GM06990 (cell line): Measurements from ENCODE around the gene MED13L.

Experiments used
- DNase-seq: peaks from one replicate; pipeline ENCODE4 v3.0.0-alpha.2; 2011; ENCODE audit not compliant: insufficient read length; ENCODE audit errors: extremely low read depth
- H3K27me3 ChIP-seq: replicated peaks from 2 replicates; pipeline ENCODE4 v1.6.0; 2011; ENCODE audit warnings: low read length; ENCODE audit not compliant: control insufficient read depth, insufficient read depth
- H3K36me3 ChIP-seq: 2 replicates; pipeline ENCODE4 v1.5.1; 2011; ENCODE audit warnings: low read length; ENCODE audit not compliant: control insufficient read depth, insufficient read depth
- H3K4me3 ChIP-seq: replicated peaks from 2 replicates; pipeline ENCODE4 v1.5.1; 2011; ENCODE audit warnings: low read depth, mild to moderate bottlenecking, control low read depth, low read length
- CTCF ChIP-seq: IDR thresholded peaks from 2 replicates; pipeline ENCODE4 v1.5.1; 2011; ENCODE audit warnings: low read length, control low read depth, mild to moderate bottlenecking, inconsistent platforms; ENCODE audit not compliant: insufficient read depth, poor library complexity, severe bottlenecking

MED13L gene

DNA sequence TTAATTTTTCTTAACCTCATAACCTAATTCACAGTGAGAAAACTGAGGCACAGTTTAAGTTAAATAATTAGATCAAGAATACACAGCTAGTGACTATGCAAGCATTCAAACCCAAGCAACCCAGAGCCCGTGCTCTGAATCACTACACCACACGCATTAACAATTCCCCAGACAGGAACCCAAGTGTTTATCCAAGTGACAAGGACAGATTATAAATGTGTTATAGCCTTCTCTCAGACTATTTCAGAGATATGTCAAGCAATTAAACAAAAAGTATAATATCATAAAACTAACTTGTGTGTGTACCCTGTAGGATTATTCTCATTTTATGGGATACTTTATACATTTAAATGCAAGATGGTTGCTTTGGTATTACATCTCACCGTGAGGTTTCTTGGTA is 43.8 kb downstream of the MED13L start:
- Histone ChIP-seq H3K4me3 (no peak overlapping the region), H3K36me3 (no peaks in the 10 kb centered on the region), H3K27me3 (no peaks in the 10 kb centered on the region)
- no peak for TF ChIP-seq CTCF
- DNase-seq, result no peak

- Histone ChIP-seq H3K36me3 (no peaks in the 10 kb centered on the region), H3K27me3 (no peaks in the 10 kb centered on the region), H3K4me3 (no peak overlapping the region)
- TF ChIP-seq CTCF, result no peak
- DNase-seq, result no peak
These were observed 49.7 kb downstream of the MED13L start for GRCh38 chr12:116227811-116228210.

DNA sequence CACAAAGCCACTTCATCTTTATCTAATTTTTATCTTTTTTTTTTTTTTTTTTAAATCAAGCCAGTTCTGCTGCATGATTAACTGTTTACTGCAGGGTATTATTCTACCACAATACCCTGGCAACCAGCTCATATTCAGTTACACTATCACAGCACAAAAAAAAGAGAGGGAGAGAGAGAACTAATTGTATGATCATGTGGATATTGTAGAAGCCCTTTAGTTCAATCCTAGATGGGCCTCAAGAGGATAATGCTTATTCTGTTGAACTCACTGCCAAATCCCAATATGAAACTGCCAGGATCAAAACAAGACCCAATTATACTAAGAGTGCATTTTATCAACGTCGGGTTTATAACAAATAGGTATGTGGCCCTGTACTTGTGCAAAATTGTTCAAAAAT is 51.5 kb downstream of the MED13L start:
- TF ChIP-seq CTCF, result no peak
- DNase-seq, result no peak
- Histone ChIP-seq H3K36me3 (no peaks in the 10 kb centered on the region), H3K4me3 (no peak overlapping the region), H3K27me3 (no peaks in the 10 kb centered on the region)

DNA sequence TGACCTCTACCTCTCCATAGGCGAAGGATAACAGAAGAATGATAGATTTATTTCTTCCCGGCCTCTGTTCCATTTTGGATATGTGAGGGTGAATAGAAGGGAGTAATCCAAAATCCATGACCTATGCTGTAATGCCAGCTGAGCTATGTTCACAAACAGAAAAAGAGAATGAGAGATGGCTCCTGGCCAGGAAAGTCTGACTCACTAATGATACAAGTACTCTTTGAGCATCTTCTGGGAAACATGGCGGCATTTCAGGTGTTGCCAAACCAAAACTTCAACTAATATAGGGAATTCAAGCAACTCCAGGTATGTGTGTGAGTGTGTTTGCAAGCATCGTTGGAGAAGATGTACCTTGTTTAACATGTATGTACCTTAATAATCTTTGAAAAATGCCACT is 55.1 kb downstream of the MED13L start:
- no peak for TF ChIP-seq CTCF
- no peak for DNase-seq
- Histone ChIP-seq H3K4me3 (no peak overlapping the region), H3K36me3 (no peaks in the 10 kb centered on the region), H3K27me3 (no peaks in the 10 kb centered on the region)

DNA sequence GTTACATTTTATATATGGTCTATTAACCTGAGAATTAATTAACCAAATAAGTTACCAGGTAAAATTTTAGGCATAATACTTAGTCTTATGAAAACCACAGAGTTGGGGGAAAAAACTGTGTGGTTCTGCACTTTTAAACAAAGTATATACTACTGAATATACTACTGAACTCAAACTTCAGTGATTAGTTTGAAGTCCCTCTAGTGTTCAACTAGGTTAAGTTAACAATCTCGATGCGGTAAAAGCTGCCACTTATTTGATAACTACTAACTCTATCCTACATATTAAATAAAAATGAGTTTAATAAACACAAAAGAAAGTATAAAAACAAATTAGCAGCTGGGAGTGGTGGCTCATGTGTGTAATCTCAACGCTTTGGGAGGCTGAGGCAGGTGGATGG is 56.7 kb downstream of the MED13L start:
- Histone ChIP-seq H3K36me3 (no peaks in the 10 kb centered on the region), H3K27me3 (no peaks in the 10 kb centered on the region), H3K4me3 (no peak overlapping the region)
- TF ChIP-seq CTCF, result no peak
- no peak for DNase-seq

- Histone ChIP-seq H3K36me3 (no peaks in the 10 kb centered on the region), H3K27me3 (no peaks in the 10 kb centered on the region), H3K4me3 (no peak overlapping the region)
- DNase-seq, result no peak
- no peak for TF ChIP-seq CTCF
These were observed 60.3 kb downstream of the MED13L start for GRCh38 chr12:116217045-116217735.
